GM18505 (cell line): Measurements from ENCODE around the gene CD163L1.
"Not testable (repeated sequence)": the region's sequence is repeated elsewhere in the genome, so short reads cannot be mapped to it uniquely, and the experiment has no call there.

Source experiments
- ATAC-seq: cut with Tn5 transposase; IDR thresholded peaks from one replicate; pipeline ENCODE4 v1.9.1; 2021; ENCODE audit not compliant: unreplicated experiment
- POLR2A ChIP-seq: IDR thresholded peaks from 4 replicates; pipeline ENCODE4 v1.6.1; 2011; ENCODE audit warnings: borderline replicate concordance; ENCODE audit not compliant: insufficient read depth, insufficient read length; ENCODE audit errors: extremely low read depth

CD163L1 gene

GRCh38 chr12:7375145-7375543 lies 68.8 kb downstream of the CD163L1 start:
- ATAC-seq, result no peak
- TF ChIP-seq POLR2A, result no peak

GRCh38 chr12:7374423-7375144 lies 69.4 kb downstream of the CD163L1 start:
- no peak for TF ChIP-seq POLR2A
- ATAC-seq, result no peak

GRCh38 chr12:7373226-7373625 lies 70.7 kb downstream of the CD163L1 start:
- no peak for TF ChIP-seq POLR2A
- no peak for ATAC-seq

GRCh38 chr12:7369274-7369729 lies 74.7 kb downstream of the CD163L1 start:
- TF ChIP-seq POLR2A, result no peak
- no peak for ATAC-seq

GRCh38 chr12:7362734-7363133 lies 81.2 kb downstream of the CD163L1 start:
- no peak for TF ChIP-seq POLR2A
- ATAC-seq, result no peak

GRCh38 chr12:7361265-7361664 lies 82.7 kb downstream of the CD163L1 start:
- no peak for TF ChIP-seq POLR2A
- no peak for ATAC-seq

- no peak for TF ChIP-seq POLR2A
- ATAC-seq, result no peak
Measured at GRCh38 chr12:7354529-7354928, 89.4 kb downstream of the CD163L1 start.

GRCh38 chr12:7352661-7353060 lies 91.3 kb downstream of the CD163L1 start:
- TF ChIP-seq POLR2A, result no peak
- no peak for ATAC-seq

GRCh38 chr12:7351177-7351576 lies 92.8 kb downstream of the CD163L1 start:
- ATAC-seq, result no peak
- no peak for TF ChIP-seq POLR2A

GRCh38 chr12:7349418-7349817 lies 94.5 kb downstream of the CD163L1 start:
- no peak for TF ChIP-seq POLR2A
- no peak for ATAC-seq

- no peak for ATAC-seq
- TF ChIP-seq POLR2A, result no peak
Measured at GRCh38 chr12:7346551-7347225, 97.3 kb downstream of the CD163L1 start.

GRCh38 chr12:7344833-7345606 lies 98.9 kb downstream of the CD163L1 start:
- TF ChIP-seq POLR2A, result no peak
- ATAC-seq, result no peak

- no peak for TF ChIP-seq POLR2A
- no peak for ATAC-seq
Measured at GRCh38 chr12:7339675-7340074, 104.3 kb downstream of the CD163L1 start.

GRCh38 chr12:7337790-7338189 lies 106.2 kb downstream of the CD163L1 start:
- not testable (repeated sequence) for ATAC-seq
